NK-92 (cell line): ENCODE data around the gene ZNRF3.

Experiments
- DNase-seq: peaks from one replicate; lab custom pipeline; 2025; ENCODE audit not compliant: unreplicated experiment; lab: John Stamatoyannopoulos, UW

The ZNRF3 gene

GRCh38 chr22:28980326-28980725 lies 97.0 kb downstream of the ZNRF3 start:
- no peak for DNase-seq

DNA sequence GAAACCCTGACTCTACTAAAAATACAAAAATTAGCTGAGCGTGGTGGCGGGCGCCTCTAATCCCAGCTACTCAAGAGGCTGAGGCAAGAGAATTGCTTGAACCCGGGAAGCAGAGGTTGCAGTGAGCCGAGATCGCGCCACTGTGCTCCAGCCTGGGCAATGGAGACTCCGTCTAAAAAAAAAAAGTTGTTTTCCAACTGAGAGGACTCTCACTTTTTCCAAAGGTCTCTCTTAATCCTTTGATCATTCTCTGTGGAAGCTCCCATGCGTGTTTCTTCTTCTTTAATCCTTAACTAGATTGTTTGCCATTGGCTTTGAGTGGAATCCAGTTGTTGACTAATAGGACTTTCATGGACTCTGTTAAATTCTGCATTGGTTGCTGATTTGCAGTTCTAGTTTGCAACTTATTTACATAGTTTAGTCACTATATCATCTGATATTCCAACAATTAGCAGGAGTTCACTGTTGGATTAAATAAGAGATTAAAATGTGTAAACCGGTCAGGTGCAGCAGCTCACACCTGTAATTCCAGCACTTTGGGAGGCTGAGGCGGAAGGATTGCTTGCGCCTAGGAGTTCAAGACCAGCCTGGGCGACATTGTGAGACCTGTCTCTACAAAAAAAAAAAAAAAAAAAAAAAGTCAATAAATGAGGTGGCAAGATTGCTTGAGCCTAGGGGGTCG lies 98.6 kb downstream of the ZNRF3 start:
- DNase-seq: no peak

- DNase-seq: no peak
Measured at GRCh38 chr22:28983190-28983589, 99.8 kb downstream of the ZNRF3 start.

DNA sequence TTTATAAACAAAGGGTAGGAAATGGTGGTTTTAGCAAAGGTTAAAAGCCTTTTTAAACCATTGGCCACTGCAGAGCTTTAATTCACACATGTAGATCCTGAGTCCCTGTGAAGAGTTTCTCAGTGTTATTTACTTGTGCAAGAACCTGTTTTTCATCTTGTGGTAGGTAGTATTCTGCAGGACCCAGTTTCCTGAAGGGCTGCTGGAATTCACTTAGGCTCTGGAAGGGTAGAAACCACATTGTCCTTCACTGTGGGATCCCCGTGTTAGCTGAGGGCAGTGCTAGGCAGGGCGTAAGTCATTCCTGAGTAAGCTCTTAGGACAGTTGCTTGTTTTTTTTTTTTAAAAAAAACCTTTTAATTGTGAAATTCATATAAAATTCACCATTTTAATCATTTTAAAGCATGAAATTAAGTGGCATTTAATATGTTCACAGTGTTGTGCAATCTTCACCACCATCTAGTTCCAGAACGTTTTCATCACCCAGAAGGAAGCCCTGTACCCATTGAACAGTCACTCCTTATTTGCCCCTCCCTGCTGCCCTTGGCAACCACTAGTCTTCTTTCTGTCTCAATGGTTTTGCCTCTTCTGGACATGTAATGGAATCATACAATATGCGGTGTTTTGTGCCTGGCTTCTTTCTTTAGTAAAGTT lies 100.5 kb downstream of the ZNRF3 start:
- no peak for DNase-seq

GRCh38 chr22:28984482-28985158 lies 101.2 kb downstream of the ZNRF3 start:
- no peak for DNase-seq

DNA sequence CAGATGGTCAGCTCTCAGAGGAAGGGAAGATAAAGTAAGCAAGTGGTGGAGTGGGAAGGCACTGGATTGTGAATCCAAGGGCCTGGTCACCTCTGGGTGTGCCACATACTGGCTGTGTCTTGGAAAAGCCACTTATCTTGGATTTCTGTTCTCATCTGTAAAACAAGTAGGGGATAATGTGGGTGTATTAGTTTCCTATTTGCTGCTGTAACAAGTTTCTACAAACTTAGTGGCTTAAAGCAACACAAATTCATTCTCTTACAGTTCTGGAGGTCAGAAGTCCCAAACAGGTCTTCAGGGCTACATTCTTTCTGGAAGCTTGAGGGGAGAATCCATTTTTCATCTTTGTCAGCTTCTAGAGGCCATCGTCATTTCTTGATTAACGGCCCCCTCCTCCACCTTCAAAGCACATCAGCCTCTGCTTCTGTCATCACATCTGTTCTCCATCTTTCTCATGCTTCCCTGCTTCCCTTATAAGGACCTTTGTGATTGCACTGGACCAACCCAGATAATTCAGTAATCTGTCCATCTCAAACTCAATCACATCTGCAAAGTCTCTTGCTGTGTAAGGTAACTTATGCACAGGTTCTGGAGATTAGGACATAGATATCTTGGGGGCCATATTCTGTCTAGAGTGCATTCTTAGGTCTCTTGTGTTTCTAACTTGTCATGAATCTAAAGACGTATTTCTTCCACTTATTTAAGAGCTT lies 102.4 kb downstream of the ZNRF3 start:
- no peak for DNase-seq

GRCh38 chr22:28986366-28986765 lies 103.0 kb downstream of the ZNRF3 start:
- DNase-seq: no peak

DNA sequence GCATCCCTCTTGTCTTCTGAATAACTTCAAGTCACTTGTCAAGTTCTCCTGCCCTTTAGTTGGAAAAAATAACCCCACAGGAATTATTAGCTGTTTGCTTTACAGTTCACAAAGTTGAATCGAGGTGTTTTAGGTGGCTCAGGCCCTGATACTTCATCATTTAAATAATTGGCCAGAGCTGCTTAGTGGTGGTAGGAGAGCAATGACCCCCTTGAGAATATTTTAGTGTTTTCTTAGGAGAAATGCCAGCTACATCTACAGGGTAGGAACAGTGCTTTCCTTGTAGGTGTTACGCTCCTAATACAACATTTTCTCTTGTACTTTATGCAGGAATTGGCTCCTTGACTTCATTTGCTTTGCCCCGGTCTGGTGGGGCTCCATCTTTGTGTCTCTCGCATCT lies 105.1 kb downstream of the ZNRF3 start:
- DNase-seq: no peak

- DNase-seq: no peak
Measured at GRCh38 chr22:28989035-28989464, 105.7 kb downstream of the ZNRF3 start.

DNA sequence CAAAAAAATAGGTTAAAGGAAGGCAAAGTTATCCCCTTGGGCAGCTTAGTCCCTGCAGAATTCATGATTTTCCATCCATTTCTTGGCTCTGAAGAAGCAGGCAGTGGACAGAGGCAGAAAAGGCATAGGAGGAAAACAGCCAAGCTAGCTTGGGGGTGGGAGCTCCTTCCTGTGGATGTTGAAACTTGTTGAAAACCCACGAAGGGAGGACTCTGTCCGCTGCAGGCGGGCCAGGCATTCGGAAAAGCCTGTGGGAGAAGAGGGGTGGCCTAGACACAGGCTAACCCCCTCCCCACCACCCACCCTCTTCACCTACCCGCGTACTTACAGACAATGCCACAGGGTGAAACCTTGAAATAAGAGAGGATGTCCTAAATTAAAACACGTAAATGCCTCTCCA lies 106.1 kb downstream of the ZNRF3 start:
- no peak for DNase-seq

- no peak for DNase-seq
Measured at GRCh38 chr22:28989912-28990311, 106.5 kb downstream of the ZNRF3 start.

DNA sequence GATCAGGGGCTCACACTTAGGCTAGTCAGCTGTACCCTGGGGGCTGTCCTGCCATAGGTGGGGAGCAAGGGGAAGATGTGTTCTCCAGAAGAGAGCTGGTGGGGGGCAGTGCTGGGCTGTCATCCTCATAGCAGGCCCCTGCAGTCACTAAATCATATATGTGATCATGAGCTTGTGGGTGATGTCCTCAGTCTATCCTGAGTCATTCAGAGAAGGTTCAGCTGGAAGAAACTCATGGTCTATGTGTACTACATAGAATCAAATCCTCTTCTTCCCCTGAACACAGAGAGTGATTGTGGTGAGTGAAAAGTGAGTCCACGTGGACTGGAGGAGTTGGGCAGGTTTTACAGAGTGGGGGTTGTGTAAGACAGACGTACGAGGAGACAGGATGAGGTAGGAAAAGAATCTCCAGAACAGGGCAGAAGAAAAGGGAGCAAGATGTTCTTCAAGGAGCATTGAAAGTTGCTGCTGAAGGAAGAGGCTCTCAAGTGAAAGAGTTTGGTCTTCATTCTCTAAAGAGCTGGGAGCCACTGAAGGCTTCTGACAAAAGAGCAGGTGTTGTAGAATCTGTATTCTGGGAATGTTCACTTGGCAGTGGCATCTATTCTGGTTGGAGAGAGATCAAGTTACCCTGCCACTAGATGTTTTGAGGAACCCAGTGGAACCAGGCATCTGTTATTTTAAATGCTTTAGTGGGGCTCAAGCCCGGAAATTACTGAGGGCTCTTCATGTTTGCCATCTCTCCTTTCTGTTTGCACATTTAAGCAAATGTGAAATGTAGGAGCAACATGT lies 109.4 kb downstream of the ZNRF3 start:
- DNase-seq: no peak

GRCh38 chr22:28994522-28994921 lies 111.2 kb downstream of the ZNRF3 start:
- no peak for DNase-seq

DNA sequence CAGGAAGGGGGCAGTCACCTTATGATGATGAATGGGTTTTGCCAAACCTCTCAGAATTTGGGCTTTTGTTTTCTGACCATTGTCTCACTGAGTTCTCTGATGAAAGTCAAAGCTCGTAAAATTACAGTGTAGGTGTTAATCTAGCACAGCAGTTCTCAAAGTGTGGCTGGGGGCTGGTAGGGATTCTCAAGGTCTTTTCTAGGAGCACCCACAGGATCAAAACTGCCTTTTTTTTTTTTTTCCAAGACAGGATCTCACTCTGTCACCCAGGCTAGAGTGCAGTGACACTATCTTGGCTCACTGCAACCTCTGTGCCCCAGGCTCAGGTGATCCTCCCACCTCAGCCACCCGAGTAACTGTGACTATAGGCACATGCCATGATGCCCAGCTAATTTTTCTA lies 112.2 kb downstream of the ZNRF3 start:
- DNase-seq: no peak

DNA sequence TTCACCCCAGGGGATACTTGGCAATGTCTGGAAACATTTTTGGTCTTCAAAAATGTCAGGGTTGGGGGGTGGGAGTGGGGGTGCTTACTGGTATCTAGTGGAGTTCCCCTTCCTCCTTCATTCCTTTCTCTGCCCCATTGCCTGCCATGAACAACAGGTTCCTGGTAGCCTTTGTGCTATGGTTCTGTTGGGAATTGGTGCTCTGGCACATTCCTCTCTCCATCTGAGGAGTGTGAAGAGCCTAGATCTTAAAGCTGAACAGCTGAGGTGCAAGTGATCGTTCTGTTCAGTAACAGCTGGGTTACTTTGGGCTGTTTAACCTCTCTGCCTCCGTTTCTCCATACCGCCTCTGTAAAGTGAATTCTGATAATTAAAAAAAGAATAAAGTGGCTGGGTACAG lies 114.0 kb downstream of the ZNRF3 start:
- DNase-seq: no peak

DNA sequence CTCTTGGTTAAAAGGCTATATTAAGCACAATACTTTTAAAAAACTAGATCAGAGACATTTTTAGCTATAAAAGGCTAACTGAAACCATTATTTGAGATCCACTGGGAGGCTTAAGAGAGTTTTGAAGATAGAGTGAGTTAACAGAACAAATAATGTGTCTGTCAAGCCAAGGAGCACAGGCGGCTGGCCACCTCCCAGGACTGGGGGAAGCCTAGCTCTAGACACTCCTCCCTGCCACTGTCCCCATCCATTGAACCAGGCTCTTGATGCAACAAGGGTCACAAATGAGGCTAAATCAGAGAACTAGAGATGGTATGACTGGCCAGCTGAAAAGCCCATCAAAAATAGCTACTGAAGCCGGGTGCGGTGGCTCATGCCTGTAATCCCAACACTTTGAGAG lies 115.3 kb downstream of the ZNRF3 start:
- no peak for DNase-seq

DNA sequence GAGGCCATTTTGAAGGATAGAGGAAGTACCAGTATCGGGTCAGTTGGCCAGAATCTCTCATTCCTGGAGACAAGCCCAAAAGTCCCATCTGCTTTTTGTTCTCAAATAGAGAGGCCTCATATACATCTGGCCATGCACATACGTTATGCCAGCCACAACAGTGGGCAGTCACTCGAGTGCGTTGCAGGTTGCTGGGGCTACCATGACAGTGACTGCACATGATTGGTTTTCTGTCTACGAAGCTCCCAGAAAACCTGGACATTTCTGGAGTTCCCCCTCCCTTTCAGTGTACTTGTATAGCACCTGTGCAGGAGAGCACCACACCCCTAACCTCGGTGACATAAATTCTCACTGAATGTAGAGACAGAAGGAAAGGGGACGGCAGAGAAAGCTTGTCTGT lies 116.1 kb downstream of the ZNRF3 start:
- no peak for DNase-seq

DNA sequence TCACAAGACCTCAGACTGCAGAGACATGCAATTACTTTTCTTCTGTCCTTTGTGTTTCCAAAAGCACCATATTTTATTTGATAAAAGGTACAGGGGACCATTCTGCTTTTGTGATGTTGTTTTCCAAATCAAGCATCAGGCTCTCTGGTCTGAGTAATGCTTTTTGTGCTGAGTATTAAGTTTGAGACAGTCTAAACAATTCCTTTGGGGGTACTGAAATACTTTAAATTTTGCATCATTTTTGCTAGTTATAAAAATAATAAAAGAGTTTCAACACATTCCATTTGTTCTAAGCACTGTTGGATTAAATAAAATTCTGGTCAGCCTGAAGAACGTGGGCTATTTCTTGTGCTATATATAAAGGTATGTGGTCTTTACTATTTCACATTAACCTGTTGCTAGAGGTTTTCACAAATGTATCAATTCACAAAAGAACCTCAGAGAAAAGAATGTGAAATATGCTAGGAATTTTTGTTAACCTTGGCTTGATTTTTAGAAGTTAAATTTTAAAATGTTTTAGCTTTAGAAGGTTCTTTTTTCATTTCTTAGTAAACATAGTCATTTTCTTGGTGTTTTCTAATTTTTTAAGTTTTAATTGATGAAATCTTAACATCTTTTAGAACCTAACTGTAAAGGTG lies 116.7 kb downstream of the ZNRF3 start:
- no peak for DNase-seq

GRCh38 chr22:29000641-29001040 lies 117.3 kb downstream of the ZNRF3 start:
- DNase-seq: no peak

DNA sequence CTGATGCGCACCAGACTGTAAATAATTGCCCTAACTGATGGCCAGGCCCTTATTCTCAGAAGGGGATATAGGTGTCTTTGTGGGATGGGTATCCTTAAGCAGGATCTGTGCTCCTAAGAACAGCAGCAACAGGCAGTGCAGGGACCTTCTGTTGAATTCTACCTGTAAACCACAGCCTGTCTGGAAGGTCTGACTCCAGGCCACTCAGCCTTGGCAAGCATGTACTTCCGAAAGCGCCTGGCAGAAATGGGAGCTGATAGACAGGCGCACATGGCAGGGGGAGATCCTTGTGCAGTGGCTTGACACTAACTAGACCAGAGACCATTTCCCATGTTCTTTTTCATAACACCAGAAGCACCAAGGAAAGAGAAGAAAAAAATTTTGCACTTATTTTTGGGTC lies 119.2 kb downstream of the ZNRF3 start:
- DNase-seq: no peak
